GM12892 (cell line): Measurements from ENCODE around the gene NFIX.

ENCODE experiments used
- POLR2A ChIP-seq: IDR thresholded peaks from 2 replicates; pipeline ENCODE4 v1.6.1; 2011; ENCODE audit warnings: low read depth, low read length, control low read depth
- POLR2AphosphoS5 ChIP-seq: IDR thresholded peaks from 2 replicates; pipeline ENCODE4 v1.6.1; 2011; ENCODE audit warnings: low read depth, low read length, control low read depth
- TAF1 ChIP-seq: IDR thresholded peaks from 2 replicates; pipeline ENCODE4 v1.6.1; 2011; ENCODE audit warnings: low read depth, mild to moderate bottlenecking, control low read depth, low read length, borderline replicate concordance

DNA sequence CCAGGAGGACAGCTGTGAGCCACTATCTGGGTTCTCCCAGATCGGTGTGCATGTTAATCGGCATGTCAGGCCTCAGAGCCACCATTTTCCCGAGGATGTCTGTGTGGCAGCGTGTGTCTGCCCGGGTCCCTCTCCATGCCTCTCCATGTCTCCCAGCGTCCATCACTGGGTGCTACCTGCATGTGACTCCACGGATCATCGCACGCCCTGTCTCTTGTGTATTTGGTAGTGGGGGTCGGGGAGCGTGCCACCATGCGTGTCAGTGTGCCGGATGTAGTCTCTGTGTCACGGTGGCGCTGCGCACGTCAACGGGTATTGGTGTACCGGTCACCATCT, 5.9 kb downstream of the NFIX start:
- TF ChIP-seq POLR2A (no peak), POLR2AphosphoS5 (no peak), TAF1 (no peak)
